Stimulated activated CD4-positive, alpha-beta T cell treated with anti-CD3 and anti-CD28 coated beads, Interleukin-4, amount 100 ng/mL, for 24 hours (primary cell): ENCODE data around the gene FRMD4B.
"Not testable (repeated sequence)": the region's sequence is repeated elsewhere in the genome, so short reads cannot be mapped to it uniquely, and the experiment has no call there.

Experiments used
- DNase-seq: peaks from one replicate; pipeline ENCODE4 v3.0.0-alpha.2; 2020

The FRMD4B gene

DNA sequence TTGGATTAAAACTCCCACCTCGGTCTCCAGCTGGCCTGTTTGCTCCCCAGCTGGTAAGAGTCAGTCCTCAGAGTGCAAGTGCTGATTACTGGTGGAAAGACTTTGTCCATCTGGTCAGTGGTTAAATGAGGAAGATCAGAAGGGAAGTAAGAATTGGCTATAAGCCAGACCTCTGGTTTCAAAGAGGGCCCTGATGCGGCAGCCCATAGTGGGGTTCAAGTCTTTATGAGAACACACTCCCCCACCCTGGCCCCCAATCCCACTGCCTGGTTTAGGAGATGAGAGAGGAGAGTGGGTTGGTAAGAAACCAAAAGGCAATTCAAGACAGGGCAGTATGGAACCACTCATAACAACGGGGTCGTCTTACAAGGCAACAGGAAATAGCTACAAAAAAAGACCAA is 65.0 kb downstream of the FRMD4B start:
- DNase-seq: no peak

DNA sequence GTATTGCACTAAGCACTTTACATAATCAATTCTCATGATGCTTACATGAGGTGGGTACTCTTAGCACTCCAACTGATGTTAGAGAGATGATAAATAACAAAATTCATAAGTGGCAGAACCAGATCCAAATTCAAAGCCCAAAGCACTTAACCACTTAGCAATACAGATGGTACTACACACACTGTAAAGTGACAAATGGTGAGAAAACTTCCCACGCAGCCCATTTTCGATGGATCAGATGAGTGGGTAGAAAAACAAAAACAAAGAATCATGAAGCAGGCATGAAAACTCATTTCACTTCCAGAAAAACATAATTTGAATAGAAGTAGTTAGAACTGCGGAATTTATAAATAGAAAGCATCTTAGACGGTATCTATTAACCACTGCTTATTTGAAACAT is 66.2 kb downstream of the FRMD4B start:
- no peak for DNase-seq

DNA sequence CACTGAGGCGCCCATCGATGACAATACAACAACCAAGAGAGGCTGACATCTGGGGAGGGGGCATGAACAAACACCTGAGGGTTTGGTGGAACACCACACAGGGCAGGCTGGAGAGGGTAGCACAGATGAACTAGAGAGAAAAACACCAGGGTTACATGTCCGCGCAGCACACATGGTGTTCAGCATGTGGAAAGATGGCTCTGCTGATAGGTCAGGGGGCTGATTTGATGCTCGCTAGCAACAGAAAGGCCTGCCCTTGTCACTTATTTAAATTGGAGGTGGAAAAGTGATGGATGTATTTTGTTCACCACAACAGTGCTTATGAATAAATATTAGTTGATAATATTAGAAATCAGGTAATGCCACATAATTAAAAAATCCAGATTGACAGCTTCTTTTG is 67.5 kb downstream of the FRMD4B start:
- DNase-seq: no peak

DNA sequence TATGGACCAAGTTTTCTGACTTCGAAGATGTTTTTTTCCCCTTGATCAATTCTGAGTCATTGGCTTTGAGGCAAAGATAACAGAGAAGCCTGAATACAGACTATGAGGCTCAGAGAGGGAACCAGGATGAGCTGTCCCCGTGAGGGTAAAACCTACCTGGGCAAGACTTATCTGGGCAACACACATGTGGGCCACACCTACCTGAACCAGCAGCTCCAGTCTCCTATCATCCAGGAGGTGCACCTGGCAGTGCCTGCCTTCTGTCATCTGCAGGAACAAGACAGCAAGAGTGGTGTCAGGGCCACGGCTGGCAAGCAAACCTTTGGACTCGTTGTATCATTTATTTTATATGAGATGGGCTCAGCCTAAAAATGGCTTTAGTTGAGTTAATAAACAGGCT is 72.6 kb downstream of the FRMD4B start:
- DNase-seq: no peak

DNA sequence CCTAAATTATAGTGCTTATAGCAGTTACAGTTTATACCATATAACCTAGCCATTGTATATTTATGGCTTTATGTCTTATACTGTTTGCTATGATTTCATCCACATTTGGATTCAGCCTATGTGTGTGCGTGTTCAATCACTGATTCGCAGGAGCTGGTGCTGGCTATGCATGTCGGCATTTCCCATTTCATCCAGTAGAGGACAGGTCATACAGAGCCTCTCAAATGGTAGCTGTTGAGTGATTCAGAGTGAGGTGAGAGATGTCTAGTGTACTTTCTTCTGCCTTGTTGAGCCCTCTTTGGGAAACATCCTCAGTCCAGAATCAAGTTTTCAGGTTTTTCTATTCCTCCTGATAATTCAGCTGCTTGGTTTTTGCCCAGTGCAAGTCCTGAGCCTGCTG is 76.1 kb downstream of the FRMD4B start:
- DNase-seq: no peak

DNA sequence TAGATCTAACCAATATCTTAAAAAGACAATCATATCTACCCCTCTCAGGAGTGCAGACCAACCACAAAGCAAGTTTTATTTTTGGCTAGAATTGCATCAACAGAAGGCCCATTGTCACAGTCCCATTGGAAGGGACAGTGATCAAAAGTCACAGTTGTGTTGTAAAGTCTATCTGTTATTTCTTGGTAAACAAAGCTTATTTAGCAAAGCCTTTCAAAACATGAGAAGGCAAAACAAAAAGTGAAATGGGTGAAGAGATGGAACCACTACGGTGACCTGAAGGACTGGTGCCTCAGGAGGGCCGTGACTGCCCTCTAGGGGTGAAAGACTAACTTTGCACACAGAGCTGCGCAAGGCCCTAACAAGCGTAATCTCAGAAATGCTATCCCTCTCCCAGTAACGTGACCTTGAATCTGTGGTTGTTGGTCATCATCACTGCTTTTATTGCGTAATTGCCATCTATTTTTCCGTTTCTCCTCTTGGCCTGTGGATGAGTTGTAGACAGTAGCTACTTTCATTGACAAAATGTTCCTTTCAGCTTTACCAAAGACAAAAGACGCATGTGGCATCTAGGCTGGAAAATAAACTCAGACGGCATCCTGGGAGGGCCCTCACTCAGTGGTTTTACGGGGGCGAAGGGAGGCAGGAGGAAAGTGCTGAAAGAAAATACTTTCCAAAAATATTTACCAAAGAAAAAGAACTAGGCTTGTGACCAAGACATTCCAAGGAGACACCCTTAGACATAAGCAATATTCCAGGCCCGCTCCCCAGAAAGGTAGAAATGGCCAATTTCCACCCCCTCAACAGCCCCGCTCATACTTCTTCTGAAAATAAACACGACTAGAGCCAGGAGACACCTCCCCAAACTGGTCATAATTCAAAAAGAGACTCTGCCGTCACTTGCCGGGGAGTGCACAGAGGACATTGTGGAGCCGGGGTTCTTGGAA is 79.4 kb downstream of the FRMD4B start:
- peak; percentile 77 for DNase-seq

DNA sequence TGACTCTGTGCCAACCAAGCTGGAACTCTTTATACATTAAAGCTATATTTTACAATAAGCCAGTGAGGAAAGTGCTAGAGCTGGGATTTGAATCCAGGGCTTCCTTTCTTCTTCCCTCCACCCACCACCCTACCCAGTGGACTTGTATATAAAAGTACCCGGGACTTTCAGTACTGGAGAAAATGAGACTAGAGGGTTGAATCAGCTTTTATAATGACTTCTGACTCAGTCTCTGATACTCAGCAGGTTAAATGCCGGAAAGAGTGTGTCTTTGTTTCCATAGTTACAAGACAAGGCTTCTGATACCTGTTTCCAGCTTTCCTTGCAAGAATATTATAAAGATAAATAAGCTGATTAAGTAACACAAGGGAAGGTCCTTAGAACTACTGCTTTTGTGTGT is 80.9 kb downstream of the FRMD4B start:
- peak; percentile 34 for DNase-seq

DNA sequence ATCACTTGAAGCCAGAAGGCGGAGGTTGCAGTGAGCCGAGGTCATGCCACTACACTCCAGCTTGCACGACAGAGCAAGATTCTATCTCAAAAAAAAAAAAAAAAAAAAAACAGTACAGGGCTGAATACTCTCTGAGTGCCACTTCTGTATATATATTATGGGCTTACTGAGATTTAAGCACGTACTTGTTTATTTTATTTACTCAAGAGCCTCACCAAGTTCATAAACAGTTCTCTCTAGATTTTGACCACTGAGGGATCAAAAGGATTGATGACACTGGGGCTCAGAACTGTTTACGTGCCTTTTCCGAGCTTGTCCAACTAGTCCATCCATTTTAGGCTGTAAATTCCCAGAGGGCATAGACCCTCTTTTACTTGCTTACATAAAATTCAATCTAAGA is 81.5 kb downstream of the FRMD4B start:
- no peak for DNase-seq

DNA sequence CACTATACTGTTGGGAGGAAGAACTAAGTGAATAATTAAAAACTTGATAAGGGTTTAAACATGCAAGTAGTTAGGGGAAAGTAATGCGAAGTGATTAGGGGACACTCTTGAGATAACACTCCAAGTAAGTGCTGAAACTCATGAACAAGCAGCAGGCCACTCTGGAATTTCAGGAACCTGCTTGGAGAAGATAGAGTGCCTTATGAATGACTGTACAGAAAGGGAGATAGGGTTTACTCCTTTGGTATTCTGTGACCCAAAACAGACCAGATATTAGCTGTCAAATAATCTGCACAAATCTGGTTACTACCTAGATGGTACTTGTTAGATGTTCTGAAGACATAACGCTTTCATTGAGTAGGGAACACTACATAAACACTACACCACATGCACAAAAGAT is 85.6 kb downstream of the FRMD4B start:
- DNase-seq: no peak

DNA sequence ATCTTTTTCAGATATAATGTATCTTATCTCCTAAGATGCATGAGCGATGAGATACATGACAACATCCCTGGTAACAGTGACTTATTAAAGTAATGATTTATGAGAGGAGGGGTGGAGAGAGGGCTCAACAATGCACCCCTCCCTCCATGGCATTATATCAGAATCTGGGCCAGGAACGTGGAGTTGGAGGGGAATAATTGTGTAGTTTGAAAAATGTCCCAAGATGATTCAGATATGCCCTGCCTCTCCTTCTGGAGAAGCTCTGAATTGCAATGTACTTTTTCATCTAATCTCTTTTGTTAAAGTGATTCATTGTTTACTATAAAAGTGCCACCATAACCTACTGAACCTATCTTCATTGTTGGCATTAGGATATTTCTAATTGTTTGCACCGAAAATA is 86.5 kb downstream of the FRMD4B start:
- DNase-seq: no peak

DNA sequence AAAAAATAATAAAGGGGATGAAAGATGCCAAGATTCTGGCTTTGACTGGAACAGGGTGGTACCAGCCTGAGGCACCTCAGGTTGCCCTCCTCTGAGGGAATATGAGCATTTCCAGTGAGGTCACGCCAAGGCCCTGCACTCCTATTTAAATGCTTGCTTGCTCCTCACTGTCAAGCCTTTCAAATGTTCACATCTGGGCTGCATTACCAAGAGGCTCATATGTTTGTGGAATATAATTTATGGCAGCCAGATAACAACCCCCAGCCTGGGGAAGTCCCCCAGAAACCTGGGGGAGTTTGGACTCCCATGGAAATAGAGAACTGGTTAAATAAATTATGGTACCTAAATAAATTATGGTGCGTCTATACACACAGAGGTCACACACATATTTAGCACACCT is 88.4 kb downstream of the FRMD4B start:
- no peak for DNase-seq

DNA sequence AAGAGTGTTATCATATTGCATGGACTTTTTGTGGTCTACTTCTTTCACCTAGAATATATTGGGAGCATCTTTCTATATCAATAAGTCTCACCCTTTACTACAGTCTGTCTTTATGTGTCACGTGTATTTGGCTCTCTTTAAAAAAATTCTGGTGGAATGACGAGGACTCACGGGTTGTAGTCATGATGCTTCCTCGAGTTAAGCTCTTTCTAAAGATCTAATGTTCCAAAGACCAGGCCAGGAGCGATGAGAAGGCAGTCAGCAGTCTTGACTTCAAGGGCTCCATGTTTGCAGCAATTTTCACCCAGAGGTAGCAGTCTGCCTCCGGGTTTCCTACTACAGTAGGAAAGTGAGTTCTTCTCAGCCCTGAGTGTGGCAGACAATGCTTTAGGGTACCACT is 88.9 kb downstream of the FRMD4B start:
- no peak for DNase-seq

DNA sequence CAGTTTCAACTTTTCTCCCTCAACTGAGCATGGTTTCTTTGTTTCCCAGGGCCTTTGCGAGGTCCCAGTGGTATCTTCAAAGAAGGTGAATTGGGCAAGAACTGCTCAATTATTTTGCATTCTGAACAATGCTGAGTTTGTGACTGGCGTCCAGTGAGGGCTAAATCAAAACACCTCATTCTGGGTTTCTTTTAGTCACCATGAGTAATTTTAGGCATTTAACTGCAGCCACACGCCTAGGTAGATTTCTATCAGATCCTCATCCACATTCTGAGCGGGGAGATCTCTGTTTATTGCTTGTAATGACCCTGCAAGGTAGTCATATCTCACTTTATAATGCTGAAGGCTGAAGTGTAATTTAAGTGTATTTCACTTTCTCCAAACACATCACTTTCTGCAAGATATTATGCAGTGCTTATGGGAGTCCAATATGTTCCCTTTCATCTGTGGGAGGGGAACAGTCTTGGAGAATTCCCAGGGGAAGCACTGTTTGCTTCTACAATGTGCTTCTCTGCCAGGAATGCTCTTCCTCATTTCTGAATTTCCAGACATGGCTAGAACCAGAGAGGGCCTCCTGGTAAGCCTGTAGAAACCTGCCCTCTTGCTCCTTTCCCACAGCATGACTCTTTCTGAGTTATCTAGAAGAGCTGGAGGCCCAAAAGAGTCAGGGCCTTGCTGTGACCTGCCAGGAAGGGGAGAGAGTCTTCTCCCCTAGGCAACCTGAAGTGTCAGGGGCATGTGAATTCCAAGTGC is 91.7 kb downstream of the FRMD4B start:
- no peak for DNase-seq

DNA sequence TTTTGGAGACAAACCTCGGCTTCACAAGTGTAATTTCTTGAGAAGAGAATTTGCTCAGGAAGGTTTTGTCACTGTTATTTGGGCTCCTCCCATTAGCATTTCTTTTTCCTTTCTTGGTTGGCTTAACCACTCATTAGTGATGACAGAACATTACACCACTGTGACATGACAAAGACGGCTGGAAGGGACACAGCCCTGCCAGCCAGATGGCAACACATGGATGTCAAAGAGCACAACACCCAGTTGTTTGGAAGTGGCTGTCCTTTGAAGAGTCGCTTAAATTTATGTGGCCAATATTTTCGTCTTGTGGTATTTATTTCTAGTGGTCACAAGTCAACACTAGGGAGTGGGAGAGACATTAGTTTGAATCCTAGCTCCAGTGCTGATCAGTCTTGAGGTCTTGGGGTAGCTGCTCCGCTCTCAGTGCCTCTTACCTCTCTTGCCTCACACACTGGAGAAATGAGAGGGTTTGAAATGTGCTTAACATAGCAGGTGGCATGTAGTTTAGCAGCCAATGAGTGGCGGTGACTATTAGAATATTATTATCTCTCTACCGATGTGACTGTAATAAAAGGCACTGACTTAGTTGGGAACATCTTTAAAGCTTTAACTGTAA is 92.8 kb downstream of the FRMD4B start:
- DNase-seq: no peak

DNA sequence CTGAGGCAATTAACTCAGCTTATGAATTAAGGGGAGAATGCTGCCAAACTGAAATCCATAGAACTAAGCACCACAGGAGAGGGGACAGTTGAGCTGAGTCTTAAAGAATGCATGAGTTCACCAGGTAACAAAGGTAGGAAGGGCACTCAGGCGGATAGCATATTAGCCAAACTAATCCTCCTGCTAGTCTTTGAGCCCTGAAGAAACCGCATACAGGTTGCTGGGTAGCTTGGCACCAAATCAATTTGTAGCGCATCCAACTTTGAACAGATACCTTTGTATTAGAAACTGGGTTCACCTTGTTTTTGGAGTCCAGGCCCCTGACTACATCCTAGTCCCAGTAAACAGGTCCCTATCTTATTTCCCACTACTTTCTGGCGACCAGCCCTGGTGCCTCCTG is 93.7 kb downstream of the FRMD4B start:
- no peak for DNase-seq

DNA sequence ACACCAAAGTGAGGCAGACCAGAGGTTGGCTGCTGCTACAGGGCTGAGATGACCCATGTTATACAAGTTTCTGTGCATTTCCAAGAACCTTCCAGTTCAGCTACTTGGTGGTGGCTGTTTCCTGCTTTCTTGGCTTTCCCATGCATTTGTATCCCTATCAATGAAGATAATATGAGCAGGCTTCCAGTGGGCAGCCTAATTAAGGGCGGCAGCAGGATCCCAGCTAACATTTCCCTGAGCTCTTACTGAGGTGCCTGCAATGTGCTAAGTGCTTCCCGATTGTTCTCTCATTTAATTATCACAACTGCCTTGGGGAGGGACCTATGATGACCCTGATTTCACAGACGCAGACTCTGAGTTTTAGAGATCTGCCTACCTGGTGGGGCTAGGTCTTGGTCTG is 95.5 kb downstream of the FRMD4B start:
- no peak for DNase-seq

DNA sequence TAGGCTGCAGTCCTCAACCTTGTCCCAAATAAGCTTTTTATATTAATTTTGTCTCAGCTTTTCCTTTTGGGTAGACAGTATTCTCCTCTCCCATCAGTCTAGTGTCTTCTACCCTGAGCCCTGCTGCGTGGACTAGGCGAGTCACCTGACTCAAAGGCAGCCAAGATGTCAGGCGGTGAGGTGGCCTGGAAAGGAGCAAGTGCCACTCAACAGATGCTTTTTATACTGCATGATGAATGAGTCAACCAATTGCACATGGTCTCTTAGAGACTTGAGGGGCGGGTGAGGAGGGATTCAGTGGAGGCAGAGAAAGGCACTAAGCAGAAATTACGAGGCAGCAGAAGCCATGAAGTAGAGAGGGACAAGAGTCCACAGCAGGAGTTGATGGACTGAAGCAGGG is 95.9 kb downstream of the FRMD4B start:
- DNase-seq: no peak

DNA sequence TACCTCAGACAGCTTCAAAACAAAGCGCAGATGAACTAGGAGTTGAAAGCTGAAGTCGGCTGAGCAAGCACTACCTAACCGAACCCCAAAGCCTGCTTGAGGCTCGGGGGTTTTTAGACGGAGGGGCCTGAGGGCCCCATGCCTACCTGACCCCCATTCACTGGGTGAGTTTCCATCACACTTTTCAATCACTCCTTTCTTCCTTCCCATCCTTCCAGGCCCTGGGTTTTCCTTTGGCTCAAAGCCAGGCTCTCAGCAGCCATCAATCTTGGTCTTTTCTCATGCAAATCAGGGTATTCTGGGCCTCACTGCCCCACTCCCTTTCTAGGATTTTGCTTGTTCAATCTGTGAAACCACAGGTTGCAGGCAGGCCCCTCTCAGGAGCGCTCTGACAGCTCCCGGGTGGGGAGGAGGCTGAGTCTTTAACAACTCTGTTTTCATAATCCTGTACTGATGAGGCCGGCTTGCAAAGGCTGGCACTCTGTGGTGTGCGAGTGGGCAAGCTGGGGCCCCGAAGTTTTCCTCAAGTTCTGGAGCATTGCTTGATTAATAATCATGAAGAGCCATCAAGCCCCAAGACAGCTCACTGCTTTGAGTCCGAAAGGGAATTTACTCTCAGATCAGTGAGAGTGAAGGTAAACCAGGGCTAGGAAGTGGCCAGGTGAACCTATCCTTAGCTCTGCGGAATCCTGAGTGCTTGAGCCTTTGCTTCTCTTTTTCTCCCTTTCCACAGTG is 97.6 kb downstream of the FRMD4B start:
- DNase-seq: peak; percentile 70

DNA sequence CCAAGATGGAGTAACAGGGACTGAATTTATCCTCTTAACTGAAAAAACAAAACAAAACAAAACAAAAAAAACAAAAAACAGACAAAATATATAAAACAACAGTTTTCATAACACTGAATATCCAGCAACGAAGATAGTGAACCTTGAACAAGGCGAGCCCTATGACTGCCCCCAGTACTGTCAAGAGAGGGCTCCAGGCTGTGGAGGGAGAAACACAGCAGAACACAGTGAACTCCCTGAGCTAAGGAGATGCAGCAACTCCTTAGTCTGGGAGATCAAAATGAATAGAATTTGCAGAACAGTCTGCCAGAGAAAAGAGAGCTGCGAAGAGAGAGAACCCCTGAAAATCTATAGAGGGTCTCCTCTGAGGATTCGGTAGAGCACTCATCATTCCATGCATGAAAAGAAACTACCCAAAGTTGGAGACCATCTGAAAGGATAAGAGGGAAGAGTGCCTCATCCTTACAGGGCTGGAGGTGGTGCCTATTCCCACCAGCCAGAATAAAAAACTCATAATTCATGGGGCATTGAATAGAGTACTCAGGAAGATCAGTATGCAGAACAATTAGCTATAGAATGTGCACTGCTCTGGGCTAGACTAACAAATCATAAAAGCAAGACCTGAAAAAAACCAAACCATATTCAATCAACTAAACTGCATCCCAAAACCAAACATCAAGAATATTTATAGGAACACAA is 101.8 kb downstream of the FRMD4B start:
- DNase-seq: no peak

DNA sequence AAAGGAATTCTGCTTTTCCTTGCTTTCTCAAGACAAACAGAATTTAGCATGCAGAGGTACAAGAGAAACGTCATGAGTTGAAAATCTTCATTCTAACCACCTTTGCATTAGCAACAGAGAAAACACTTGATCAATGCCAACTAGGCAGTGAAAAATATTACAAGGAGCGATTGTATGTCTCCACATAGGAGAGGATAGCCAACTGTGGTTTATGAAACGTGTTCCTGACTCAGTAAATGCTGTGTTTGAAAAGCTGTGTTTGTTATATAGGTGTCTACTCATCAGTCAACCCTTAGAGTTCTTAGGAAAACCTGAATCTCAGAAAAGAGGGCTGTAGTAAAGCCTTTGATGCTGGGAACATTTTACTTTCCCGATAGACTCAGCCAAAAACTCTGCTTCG is 102.4 kb downstream of the FRMD4B start:
- DNase-seq: no peak

DNA sequence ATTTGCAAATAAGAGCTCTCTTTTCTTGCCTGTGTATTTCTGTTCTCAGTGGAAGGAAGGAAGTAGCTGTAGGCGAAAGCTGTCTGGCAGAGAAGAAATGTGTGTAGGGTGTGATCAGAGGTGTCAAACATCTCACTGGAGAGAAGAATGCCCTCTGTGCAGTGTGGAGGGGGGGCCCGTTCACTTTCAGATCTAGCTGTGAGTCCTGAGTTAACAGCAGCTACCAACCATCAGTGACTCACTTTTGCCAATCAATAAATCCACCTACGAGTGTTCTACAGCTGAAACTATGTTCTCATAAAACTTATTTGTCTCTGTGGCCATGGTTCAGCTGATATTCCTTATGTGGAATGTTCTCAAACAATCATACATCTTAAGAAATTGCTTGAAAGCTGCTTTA is 103.7 kb downstream of the FRMD4B start:
- peak; percentile 81 for DNase-seq

DNA sequence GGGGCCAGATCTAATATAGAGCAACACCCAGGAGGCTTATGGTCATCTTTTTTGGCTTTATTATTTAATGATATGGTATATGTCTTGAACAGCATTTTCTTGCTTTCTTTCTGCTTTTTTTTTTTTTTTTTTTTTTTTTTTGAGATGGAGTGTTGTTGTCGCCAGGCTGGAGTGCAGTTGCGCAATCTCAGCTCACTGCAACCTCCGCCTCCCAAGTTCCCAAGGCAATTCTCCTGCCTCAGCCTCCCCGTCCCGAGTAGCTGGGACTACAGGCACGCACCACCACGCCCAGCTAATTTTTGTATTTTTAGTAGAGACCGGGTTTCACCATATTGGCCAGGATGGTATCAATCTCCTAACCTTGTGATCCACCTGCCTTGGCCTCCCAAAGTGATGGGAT is 108.5 kb downstream of the FRMD4B start:
- not testable (repeated sequence) for DNase-seq

DNA sequence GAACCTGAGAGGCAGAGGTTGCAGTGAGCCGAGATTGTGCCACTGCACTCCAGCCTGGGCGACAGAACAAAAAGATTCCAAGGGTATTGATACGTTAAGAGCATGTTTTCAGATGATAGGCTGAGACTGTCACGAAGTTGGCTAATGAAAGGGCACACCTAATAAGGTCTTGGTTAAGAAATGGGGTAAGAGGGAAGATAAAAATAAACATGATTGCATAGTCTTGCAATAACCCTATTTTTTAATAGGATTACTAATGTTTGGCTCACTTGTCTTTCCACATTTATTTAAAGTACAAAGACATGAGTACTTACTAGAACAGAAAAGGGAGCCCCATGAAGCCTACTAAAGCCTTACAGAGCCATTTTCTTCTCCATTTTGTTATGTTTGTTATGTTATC is 109.0 kb downstream of the FRMD4B start:
- no peak for DNase-seq
